CD4-positive, alpha-beta memory T cell (primary cell): ENCODE data around the gene HAUS7. TPM values are rescaled to one million over a fixed set of nuclear protein-coding genes. Genes with fewer than 3 reads are reported as not detected.

Experiments used
- CTCF ChIA-PET: fragments of 350-600 bp; sonication (Branson Sonifier 250); formaldehyde crosslinking; loops from one replicate; lab custom pipeline; 2021; ENCODE audit warnings: inconsistent platforms; ENCODE audit not compliant: partially characterized antibody; lab: Charles Lee
- POLR2A ChIA-PET: fragments of 350-600 bp; sonication (Branson Sonifier 250); formaldehyde crosslinking; loops from one replicate; lab custom pipeline; 2021; ENCODE audit not compliant: partially characterized antibody; lab: Charles Lee
- DNase-seq, 5 donors: peaks; one replicate each; pipeline versions ENCODE4 v3.0.0 to v3.0.0-alpha.2; 2020 to 2022; ENCODE audit warnings: mixed read lengths in 1 of 5
- H3K27ac ChIP-seq: one replicate; pipeline ENCODE4 v1.7.0; 2013; ENCODE audit warnings: low read depth, low read length
- H3K27me3 ChIP-seq: 2 replicates; pipeline ENCODE4 v1.7.0; 2013; ENCODE audit warnings: mild to moderate bottlenecking, low read length, moderate library complexity; ENCODE audit not compliant: insufficient read depth
- H3K36me3 ChIP-seq: 2 replicates; pipeline ENCODE4 v1.7.0; 2013; ENCODE audit warnings: mild to moderate bottlenecking, low read length, moderate library complexity; ENCODE audit not compliant: insufficient read depth
- H3K4me1 ChIP-seq: 2 replicates; pipeline ENCODE4 v1.7.0; 2013; ENCODE audit warnings: mild to moderate bottlenecking, low read length, moderate library complexity; ENCODE audit not compliant: insufficient read depth
- H3K4me3 ChIP-seq, 2 donors: one replicate each; pipeline ENCODE4 v1.7.0; 2013; ENCODE audit warnings: low read length in 2 of 2, mild to moderate bottlenecking in 1 of 2
- H3K9me3 ChIP-seq, 2 donors: one replicate each; pipeline ENCODE4 v1.7.0; 2013; ENCODE audit warnings: low read length in 2 of 2, control low read depth in 1 of 2; ENCODE audit not compliant: control insufficient read depth in 1 of 2
- H3K27ac Mint-ChIP-seq, 7 donors: one replicate each; pipeline ENCODE4 v1.8.0; 2020 to 2021; ENCODE audit warnings: mixed read lengths in 7 of 7, mild to moderate bottlenecking in 6 of 7, inconsistent platforms in 3 of 7, moderate library complexity in 3 of 7
- H3K27me3 Mint-ChIP-seq, 2 donors: one replicate each; pipeline ENCODE4 v1.8.0; 2020 to 2021; ENCODE audit warnings: mixed read lengths in 2 of 2
- H3K36me3 Mint-ChIP-seq, 2 donors: one replicate each; pipeline ENCODE4 v1.8.0; 2020 to 2021; ENCODE audit warnings: mixed read lengths in 2 of 2, inconsistent platforms in 1 of 2, mild to moderate bottlenecking in 1 of 2
- H3K4me1 Mint-ChIP-seq, 4 donors: one replicate each; pipeline ENCODE4 v1.8.0; 2020 to 2021; ENCODE audit warnings: mixed read lengths in 4 of 4, mild to moderate bottlenecking in 1 of 4
- H3K4me3 Mint-ChIP-seq, 8 donors: one replicate each; pipeline ENCODE4 v1.8.0; 2020 to 2021; ENCODE audit warnings: mixed read lengths in 8 of 8, mild to moderate bottlenecking in 7 of 8, moderate library complexity in 6 of 8, inconsistent platforms in 3 of 8
- H3K9me3 Mint-ChIP-seq, 8 donors: one replicate each; pipeline ENCODE4 v1.8.0; 2020 to 2021; ENCODE audit warnings: mixed read lengths in 8 of 8, mild to moderate bottlenecking in 5 of 8, inconsistent platforms in 3 of 8, moderate library complexity in 1 of 8
- intact Hi-C: fragments of 100-400 bp; cut with micrococcal nuclease; formaldehyde crosslinking; loops from one replicate; pipeline ENCODE4 v1.15.1; 2023
- polyA plus RNA-seq, 2 donors: library from polyadenylated mRNA; unstranded; fragments of 300-500 nt; fragmentation: Illumina TruSeq; gene quantifications; one replicate each; pipeline ENCODE4 v1.2.3, GENCODE V29; 2021
- total RNA-seq, 2 experiments: library from RNA; stranded (reverse); gene quantifications; one replicate each; pipeline ENCODE4 v1.2.3, GENCODE V29; 2021

The HAUS7 gene
- total and polyA plus RNA-seq, 4 experiments from 2014 or later: 29.7 to 33.8 (median 31.8) TPM

DNA sequence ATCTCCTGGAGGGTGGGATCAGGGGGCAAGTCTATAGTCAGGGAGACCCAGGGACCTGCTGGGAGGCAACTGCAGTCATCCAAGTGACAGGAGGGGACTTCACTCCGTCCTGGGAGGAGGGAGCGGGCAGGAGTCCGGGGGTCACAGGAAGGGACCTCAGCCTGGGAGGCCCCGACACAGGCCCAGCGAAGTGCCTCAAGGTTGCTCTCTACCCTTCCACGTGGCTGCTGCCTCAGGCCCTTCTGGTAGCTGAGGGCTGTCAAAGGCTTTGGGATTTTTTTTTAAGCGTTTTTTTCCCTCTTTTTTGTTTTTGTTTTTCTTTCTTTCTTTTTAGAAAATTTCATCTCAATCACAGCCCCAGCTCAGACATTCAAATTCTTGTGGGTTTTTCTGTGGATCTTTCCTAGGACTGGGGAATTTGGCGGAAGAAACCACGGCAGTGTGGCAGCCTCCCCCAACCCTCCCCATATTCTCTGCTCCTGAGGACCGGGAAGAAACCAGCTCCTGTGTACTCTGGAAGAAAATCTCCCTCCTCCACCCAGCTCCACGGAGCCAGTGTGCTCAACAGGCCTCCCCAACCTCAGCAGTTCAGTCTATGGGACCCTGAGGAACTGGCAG lies 1.4 kb upstream of the HAUS7 start:
- Histone ChIP-seq H3K9me3 (no peaks in the 10 kb centered on the region), H3K4me1 (peaks cover 31% of the 10 kb centered on the region), H3K27ac (peak overlapping the region; percentile 59), H3K27me3 (no peaks in the 10 kb centered on the region), H3K36me3 (no peaks in the 10 kb centered on the region), H3K4me3 (no peak overlapping the region)
- Mint-ChIP-seq H3K36me3 (peaks cover 0 to 3% of the 10 kb centered on the region in 2 donors), H3K27ac (peak overlapping the region in 5 of 7 donors; percentile 6 to 82 (median 54)), H3K9me3 (no peaks in the 10 kb centered on the region), H3K4me3 (peak overlapping the region in 4 of 8 donors; percentile 23 to 67 (median 52)), H3K4me1 (peaks cover 6 to 24% (median 15%) of the 10 kb centered on the region in 4 donors), H3K27me3 (no peaks in the 10 kb centered on the region)
- ChIA-PET CTCF (interaction anchor here (1.0 to 7.2 kb wide), 6 partner anchors 11 to 530 kb away, joined by 3 to 63 read pairs (median 6); no protein-coding TSS in a partner anchor), POLR2A (interaction anchor here (2.1 kb wide), 1 partner anchor 530 kb away, joined by 9 read pairs; no protein-coding TSS in a partner anchor)
- intact Hi-C loops: loop anchor here (1.0 kb wide), 1 partner anchor 36 kb away; no protein-coding TSS in a partner anchor
- no peak for DNase-seq

GRCh38 chrX:153469811-153470410 lies 465 bp downstream of the HAUS7 start:
- Histone ChIP-seq H3K4me3 (peak overlapping the region; percentile 42 to 69), H3K27me3 (no peaks in the 10 kb centered on the region), H3K4me1 (peaks cover 26% of the 10 kb centered on the region), H3K36me3 (no peaks in the 10 kb centered on the region), H3K27ac (peak overlapping the region; percentile 51), H3K9me3 (no peaks in the 10 kb centered on the region)
- peak in 1 of 5 donors; percentile 74 for DNase-seq
- Mint-ChIP-seq H3K9me3 (no peaks in the 10 kb centered on the region), H3K27me3 (no peaks in the 10 kb centered on the region), H3K27ac (peak overlapping the region in 6 of 7 donors; percentile 41 to 86 (median 76)), H3K4me3 (peak overlapping the region; percentile 80 to 87 (median 83)), H3K36me3 (peaks cover 0 to 3% of the 10 kb centered on the region in 2 donors), H3K4me1 (peaks cover 6 to 21% (median 15%) of the 10 kb centered on the region in 4 donors)
- intact Hi-C loops: loop anchor here (1.0 kb wide), 2 partner anchors 512 to 529 kb away; no protein-coding TSS in a partner anchor
- POLR2A ChIA-PET: interaction anchor here (0.8 to 2.1 kb wide), 4 partner anchors 37 to 528 kb away, joined by 3 to 9 read pairs (median 3); no protein-coding TSS in a partner anchor
- CTCF ChIA-PET: interaction anchor here (1.0 to 7.2 kb wide), 5 partner anchors 9 to 529 kb away, joined by 3 to 63 read pairs (median 8); no protein-coding TSS in a partner anchor

- no peaks in the 10 kb centered on the region for H3K9me3 Mint-ChIP-seq
- H3K4me3 ChIP-seq: no peak overlapping the region
- CTCF ChIA-PET: no interaction called here
- H3K27ac ChIP-seq: no peak overlapping the region
- H3K36me3 ChIP-seq: no peaks in the 10 kb centered on the region
- no peak for DNase-seq
- no peaks in the 10 kb centered on the region for H3K9me3 ChIP-seq
- H3K4me3 Mint-ChIP-seq: peak overlapping the region in 3 of 8 donors; percentile 20 to 60 (median 29)
- POLR2A ChIA-PET: no interaction called here
- intact Hi-C loops: no loop called here
- peaks cover 0 to 11% of the 10 kb centered on the region in 2 donors for H3K36me3 Mint-ChIP-seq
- no peak overlapping the region for H3K27ac Mint-ChIP-seq
- H3K4me1 Mint-ChIP-seq: peaks cover 4 to 20% (median 9%) of the 10 kb centered on the region in 4 donors
- no peaks in the 10 kb centered on the region for H3K27me3 ChIP-seq
- peaks cover 20% of the 10 kb centered on the region for H3K4me1 ChIP-seq
- H3K27me3 Mint-ChIP-seq: no peaks in the 10 kb centered on the region
Observed at GRCh38 chrX:153468008-153468580, 2.3 kb downstream of the HAUS7 start.

GRCh38 chrX:153465691-153466380 lies 4.5 kb downstream of the HAUS7 start:
- Mint-ChIP-seq H3K4me3 (no peak overlapping the region), H3K27me3 (no peaks in the 10 kb centered on the region), H3K27ac (no peak overlapping the region), H3K4me1 (peaks cover 3 to 15% (median 9%) of the 10 kb centered on the region in 4 donors), H3K36me3 (peaks cover 7 to 18% of the 10 kb centered on the region in 2 donors), H3K9me3 (no peaks in the 10 kb centered on the region)
- Histone ChIP-seq H3K9me3 (no peaks in the 10 kb centered on the region), H3K27ac (no peak overlapping the region), H3K4me1 (peaks cover 12% of the 10 kb centered on the region), H3K36me3 (peaks cover 7% of the 10 kb centered on the region), H3K27me3 (no peaks in the 10 kb centered on the region), H3K4me3 (no peak overlapping the region)
- POLR2A ChIA-PET: no interaction called here
- DNase-seq: no peak
- intact Hi-C loops: no loop called here
- CTCF ChIA-PET: interaction anchor here (1.2 kb wide), 1 partner anchor 41 kb away, joined by 3 read pairs; no protein-coding TSS in a partner anchor

GRCh38 chrX:153464116-153464515 lies 6.3 kb downstream of the HAUS7 start:
- no peaks in the 10 kb centered on the region for H3K27me3 Mint-ChIP-seq
- no peak for DNase-seq
- intact Hi-C loops: no loop called here
- H3K27me3 ChIP-seq: no peaks in the 10 kb centered on the region
- H3K36me3 ChIP-seq: peaks cover 7% of the 10 kb centered on the region
- H3K4me1 ChIP-seq: peaks cover 4% of the 10 kb centered on the region
- H3K27ac Mint-ChIP-seq: peak overlapping the region in 1 of 7 donors; percentile 36
- no peaks in the 10 kb centered on the region for H3K9me3 Mint-ChIP-seq
- H3K4me1 Mint-ChIP-seq: peaks cover 3 to 9% (median 5%) of the 10 kb centered on the region in 4 donors
- H3K4me3 ChIP-seq: no peak overlapping the region
- H3K9me3 ChIP-seq: no peaks in the 10 kb centered on the region
- no peak overlapping the region for H3K4me3 Mint-ChIP-seq
- ChIA-PET CTCF (interaction anchor here (1.0 to 1.2 kb wide), 2 partner anchors 43 kb away, joined by 3 read pairs; no protein-coding TSS in a partner anchor), POLR2A (no interaction called here)
- no peak overlapping the region for H3K27ac ChIP-seq
- H3K36me3 Mint-ChIP-seq: peaks cover 9 to 26% of the 10 kb centered on the region in 2 donors

- H3K36me3 ChIP-seq: peaks cover 7% of the 10 kb centered on the region
- ChIA-PET POLR2A (no interaction called here), CTCF (interaction anchor here (1.0 kb wide), 1 partner anchor 43 kb away, joined by 3 read pairs; no protein-coding TSS in a partner anchor)
- intact Hi-C loops: no loop called here
- Mint-ChIP-seq H3K27me3 (no peaks in the 10 kb centered on the region), H3K9me3 (no peaks in the 10 kb centered on the region), H3K27ac (no peak overlapping the region), H3K4me1 (peaks cover 0 to 4% (median 2%) of the 10 kb centered on the region in 4 donors), H3K36me3 (peaks cover 10 to 30% of the 10 kb centered on the region in 2 donors), H3K4me3 (no peak overlapping the region)
- H3K4me3 ChIP-seq: no peak overlapping the region
- DNase-seq: no peak
- H3K27me3 ChIP-seq: no peaks in the 10 kb centered on the region
- H3K9me3 ChIP-seq: no peaks in the 10 kb centered on the region
- no peaks in the 10 kb centered on the region for H3K4me1 ChIP-seq
- no peak overlapping the region for H3K27ac ChIP-seq
Observed at GRCh38 chrX:153463556-153463955, 6.8 kb downstream of the HAUS7 start.
